GM06990 (cell line): ENCODE measurements around the gene PITRM1.
A peak's percentile ranks its signal among the peaks of the same experiment; 100 is the strongest.

ENCODE experiments used
- DNase-seq: peaks from one replicate; pipeline ENCODE4 v3.0.0-alpha.2; 2011; ENCODE audit not compliant: insufficient read length; ENCODE audit errors: extremely low read depth
- H3K27me3 ChIP-seq: replicated peaks from 2 replicates; pipeline ENCODE4 v1.6.0; 2011; ENCODE audit warnings: low read length; ENCODE audit not compliant: control insufficient read depth, insufficient read depth
- H3K36me3 ChIP-seq: 2 replicates; pipeline ENCODE4 v1.5.1; 2011; ENCODE audit warnings: low read length; ENCODE audit not compliant: control insufficient read depth, insufficient read depth
- H3K4me3 ChIP-seq: replicated peaks from 2 replicates; pipeline ENCODE4 v1.5.1; 2011; ENCODE audit warnings: low read depth, mild to moderate bottlenecking, control low read depth, low read length
- CTCF ChIP-seq: IDR thresholded peaks from 2 replicates; pipeline ENCODE4 v1.5.1; 2011; ENCODE audit warnings: low read length, control low read depth, mild to moderate bottlenecking, inconsistent platforms; ENCODE audit not compliant: insufficient read depth, poor library complexity, severe bottlenecking

Gene PITRM1

GRCh38 chr10:3123571-3124411 is 48.8 kb downstream of the PITRM1 start:
- no peaks in the 10 kb centered on the region for H3K27me3 ChIP-seq
- TF ChIP-seq CTCF, result no peak
- H3K36me3 ChIP-seq, result peaks cover 43% of the 10 kb centered on the region
- no peak for DNase-seq
- H3K4me3 ChIP-seq, result no peak overlapping the region

GRCh38 chr10:3122486-3123205 is 49.9 kb downstream of the PITRM1 start:
- no peaks in the 10 kb centered on the region for H3K27me3 ChIP-seq
- peaks cover 41% of the 10 kb centered on the region for H3K36me3 ChIP-seq
- no peak overlapping the region for H3K4me3 ChIP-seq
- no peak for TF ChIP-seq CTCF
- DNase-seq, result no peak

- no peaks in the 10 kb centered on the region for H3K27me3 ChIP-seq
Measured at GRCh38 chr10:3122034-3122433, 50.5 kb downstream of the PITRM1 start.

GRCh38 chr10:3119796-3120459 is 52.7 kb downstream of the PITRM1 start:
- no peak for DNase-seq
- peak; percentile 55 for TF ChIP-seq CTCF
- no peak overlapping the region for H3K4me3 ChIP-seq
- H3K27me3 ChIP-seq, result no peaks in the 10 kb centered on the region
- peaks cover 47% of the 10 kb centered on the region for H3K36me3 ChIP-seq

More at GRCh38 chr10:3122034-3122433, 50.5 kb downstream of the PITRM1 start:
- DNase-seq, result no peak
- Histone ChIP-seq H3K4me3 (no peak overlapping the region), H3K36me3 (peaks cover 45% of the 10 kb centered on the region)
- TF ChIP-seq CTCF, result no peak

GRCh38 chr10:3118641-3119091 is 53.9 kb downstream of the PITRM1 start:
- Histone ChIP-seq H3K4me3 (no peak overlapping the region), H3K36me3 (peaks cover 44% of the 10 kb centered on the region), H3K27me3 (no peaks in the 10 kb centered on the region)
- no peak for DNase-seq
- no peak for TF ChIP-seq CTCF
